ENCODE results near the gene LIX1.

DNA sequence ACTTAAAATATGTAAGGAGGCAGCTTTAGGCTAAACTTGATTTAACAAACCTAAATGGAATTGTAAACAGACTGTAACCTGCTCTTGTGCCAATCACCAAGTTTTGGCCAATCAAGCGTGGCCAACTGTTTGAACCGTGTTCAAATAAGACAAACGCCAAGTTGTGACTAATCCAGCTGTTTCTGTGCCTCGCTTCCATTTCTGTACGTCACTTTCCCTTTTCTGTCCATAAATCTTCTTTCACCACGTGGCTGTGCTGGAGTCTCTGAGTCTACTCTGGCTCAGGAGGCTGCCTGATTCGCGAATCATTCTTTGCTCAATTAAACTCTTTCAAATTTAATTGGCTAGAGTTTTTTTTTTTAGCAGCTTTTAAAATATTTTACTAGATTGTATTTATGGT lies 71.3 kb downstream of the LIX1 start:
- TF ChIP-seq FOXP1 (CRISPR knock-in tag; IDR thresholded peaks at IDR 0.05; ENCODE audit: borderline replicate concordance) (no peak), E2F1 (CRISPR knock-in tag; IDR thresholded peaks at IDR 0.05) (no peak), OVOL2 (CRISPR knock-in tag; IDR thresholded peaks at IDR 0.05; ENCODE audit: borderline replicate concordance) (no peak), NFYB (CRISPR knock-in tag; conservative IDR thresholded peaks at IDR 0.05; ENCODE audit: low read depth) (no peak), TCF7 (CRISPR knock-in tag; IDR thresholded peaks at IDR 0.05; ENCODE audit: low read depth) (no peak)
- TF ChIP-seq, protein P1, sequence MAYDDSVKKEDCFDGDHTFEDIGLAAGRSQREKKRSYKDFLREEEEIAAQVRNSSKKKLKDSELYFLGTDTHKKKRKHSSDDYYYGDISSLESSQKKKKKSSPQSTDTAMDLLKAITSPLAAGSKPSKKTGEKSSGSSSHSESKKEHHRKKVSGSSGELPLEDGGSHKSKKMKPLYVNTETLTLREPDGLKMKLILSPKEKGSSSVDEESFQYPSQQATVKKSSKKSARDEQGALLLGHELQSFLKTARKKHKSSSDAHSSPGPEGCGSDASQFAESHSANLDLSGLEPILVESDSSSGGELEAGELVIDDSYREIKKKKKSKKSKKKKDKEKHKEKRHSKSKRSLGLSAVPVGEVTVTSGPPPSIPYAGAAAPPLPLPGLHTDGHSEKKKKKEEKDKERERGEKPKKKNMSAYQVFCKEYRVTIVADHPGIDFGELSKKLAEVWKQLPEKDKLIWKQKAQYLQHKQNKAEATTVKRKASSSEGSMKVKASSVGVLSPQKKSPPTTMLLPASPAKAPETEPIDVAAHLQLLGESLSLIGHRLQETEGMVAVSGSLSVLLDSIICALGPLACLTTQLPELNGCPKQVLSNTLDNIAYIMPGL (CRISPR knock-in tag; IDR thresholded peaks at IDR 0.05), result no peak
- TF ChIP-seq, protein P2, sequence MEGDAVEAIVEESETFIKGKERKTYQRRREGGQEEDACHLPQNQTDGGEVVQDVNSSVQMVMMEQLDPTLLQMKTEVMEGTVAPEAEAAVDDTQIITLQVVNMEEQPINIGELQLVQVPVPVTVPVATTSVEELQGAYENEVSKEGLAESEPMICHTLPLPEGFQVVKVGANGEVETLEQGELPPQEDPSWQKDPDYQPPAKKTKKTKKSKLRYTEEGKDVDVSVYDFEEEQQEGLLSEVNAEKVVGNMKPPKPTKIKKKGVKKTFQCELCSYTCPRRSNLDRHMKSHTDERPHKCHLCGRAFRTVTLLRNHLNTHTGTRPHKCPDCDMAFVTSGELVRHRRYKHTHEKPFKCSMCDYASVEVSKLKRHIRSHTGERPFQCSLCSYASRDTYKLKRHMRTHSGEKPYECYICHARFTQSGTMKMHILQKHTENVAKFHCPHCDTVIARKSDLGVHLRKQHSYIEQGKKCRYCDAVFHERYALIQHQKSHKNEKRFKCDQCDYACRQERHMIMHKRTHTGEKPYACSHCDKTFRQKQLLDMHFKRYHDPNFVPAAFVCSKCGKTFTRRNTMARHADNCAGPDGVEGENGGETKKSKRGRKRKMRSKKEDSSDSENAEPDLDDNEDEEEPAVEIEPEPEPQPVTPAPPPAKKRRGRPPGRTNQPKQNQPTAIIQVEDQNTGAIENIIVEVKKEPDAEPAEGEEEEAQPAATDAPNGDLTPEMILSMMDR (IDR thresholded peaks at IDR 0.05), result no peak
